K562 (cell line): Measurements from ENCODE around the gene PTGR2. TPM values are rescaled to one million over a fixed set of nuclear protein-coding genes. Genes with fewer than 3 reads are reported as not detected.

ENCODE experiments used
- polyA plus RNA-seq, 8 experiments: library from polyadenylated mRNA; depleted of rRNA in 4 of 8; stranded (reverse) in 5 of 8; unstranded in 3 of 8; fragments of >200 nt; fragmentation: Nextera tagmentation in 2 of 8; fragmentation: Illumina TruSeq in 1 of 8; extraction: Ambion mirVana in 2 of 8; extraction: Trizol in 1 of 8; gene quantifications; 2 replicates each; pipeline versions ENCODE4 v1.2.1 to v1.2.3, GENCODE V29; 2011 to 2014; ENCODE audit warnings: inconsistent platforms in 1 of 8, missing spikeins in 1 of 8
- small RNA-seq: library from RNA; depleted of rRNA; stranded (forward); fragments of <200 nt; gene quantifications from one replicate; pipeline ENCODE3, GENCODE V24; 2014
- total RNA-seq, 7 experiments: library from RNA; depleted of rRNA in 6 of 7; stranded (reverse); fragments of >200 nt in 6 of 7; fragmentation: Illumina TruSeq in 2 of 7; extraction: Trizol in 2 of 7; gene quantifications; 2 replicates each; pipeline versions ENCODE4 v1.2.1 to v1.2.3, GENCODE V29; 2011 to 2021; ENCODE audit warnings: low replicate concordance in 1 of 7

Gene PTGR2
- total and polyA plus RNA-seq, 9 of the 15 experiments (the other 6 are each of a cell fraction or from before 2014, with no cell fraction given): 7.4 to 23.0 (median 13.0) TPM

Small RNA genes within 50 kb of the gene (small RNA-seq; reads per million reads assigned to genes)
- gene AC005520.4 (not detected), gene RF00019 (not detected)

Other genes starting within 250 kb of the PTGR2 start
Only the 7 nearest of the 10 such genes appear.
- 1.6 and 2.3 TPM in 2 replicates for gene DNAL1, start 206.8 kb upstream of the PTGR2 start, total RNA-seq (2014; rRNA removed)
- 6.3 and 10.3 TPM in 2 replicates for gene DNAL1, start 206.8 kb upstream of the PTGR2 start, total RNA-seq (2014; rRNA removed; fragmentation: Illumina TruSeq; extraction: Trizol)
- 2.1 and 3.7 TPM in 2 replicates for gene DNAL1, start 206.8 kb upstream of the PTGR2 start, total RNA-seq (2015; rRNA removed; fragmentation: Illumina TruSeq; extraction: Trizol)
- gene DNAL1, start 206.8 kb upstream of the PTGR2 start, total RNA-seq (2021): 4.8 and 5.8 TPM in 2 replicates
- 3.2 and 4.1 TPM in 2 replicates for gene DNAL1, start 206.8 kb upstream of the PTGR2 start, polyA plus RNA-seq (2011; rRNA removed)
- 4.7 and 5.6 TPM in 2 replicates for gene DNAL1, start 206.8 kb upstream of the PTGR2 start, polyA plus RNA-seq (2014; fragmentation: Illumina TruSeq; extraction: Trizol)
- gene DNAL1, start 206.8 kb upstream of the PTGR2 start, polyA plus RNA-seq (2014; fragmentation: Nextera tagmentation; extraction: Ambion mirVana): 10 to 100 TPM in 1 of 2 experiments, 1 to 10 TPM in 1; 8.9 to 11.7 TPM
- 1.4 and 4.8 TPM in 2 replicates for gene DNAL1, start 206.8 kb upstream of the PTGR2 start, polyA plus RNA-seq (2014; rRNA removed)
- gene PNMA1, start 137.4 kb upstream of the PTGR2 start, total RNA-seq (2014; rRNA removed): 4.6 and 4.7 TPM in 2 replicates
- 7.9 and 8.7 TPM in 2 replicates for gene PNMA1, start 137.4 kb upstream of the PTGR2 start, total RNA-seq (2014; rRNA removed; fragmentation: Illumina TruSeq; extraction: Trizol)
- 6.6 and 7.1 TPM in 2 replicates for gene PNMA1, start 137.4 kb upstream of the PTGR2 start, total RNA-seq (2015; rRNA removed; fragmentation: Illumina TruSeq; extraction: Trizol)
- 24.8 and 26.4 TPM in 2 replicates for gene PNMA1, start 137.4 kb upstream of the PTGR2 start, total RNA-seq (2021)
- gene PNMA1, start 137.4 kb upstream of the PTGR2 start, polyA plus RNA-seq (2011; rRNA removed): 7.5 and 11.3 TPM in 2 replicates
- gene PNMA1, start 137.4 kb upstream of the PTGR2 start, polyA plus RNA-seq (2014; fragmentation: Illumina TruSeq; extraction: Trizol): 15.5 and 15.7 TPM in 2 replicates
- gene PNMA1, start 137.4 kb upstream of the PTGR2 start, polyA plus RNA-seq (2014; fragmentation: Nextera tagmentation; extraction: Ambion mirVana): 1 to 10 TPM; 1.7 to 2.4 TPM
- gene PNMA1, start 137.4 kb upstream of the PTGR2 start, polyA plus RNA-seq (2014; rRNA removed): 12.7 and 15.1 TPM in 2 replicates
- gene ZNF410, start 35.0 kb downstream of the PTGR2 start, total RNA-seq (2014; rRNA removed): 25.9 and 26.2 TPM in 2 replicates
- 42.0 and 46.1 TPM in 2 replicates for gene ZNF410, start 35.0 kb downstream of the PTGR2 start, total RNA-seq (2014; rRNA removed; fragmentation: Illumina TruSeq; extraction: Trizol)
- gene ZNF410, start 35.0 kb downstream of the PTGR2 start, total RNA-seq (2015; rRNA removed; fragmentation: Illumina TruSeq; extraction: Trizol): 35.9 and 38.7 TPM in 2 replicates
- gene ZNF410, start 35.0 kb downstream of the PTGR2 start, total RNA-seq (2021): 28.2 and 30.0 TPM in 2 replicates
- 30.1 and 44.4 TPM in 2 replicates for gene ZNF410, start 35.0 kb downstream of the PTGR2 start, polyA plus RNA-seq (2011; rRNA removed)
- 35.3 and 36.9 TPM in 2 replicates for gene ZNF410, start 35.0 kb downstream of the PTGR2 start, polyA plus RNA-seq (2014; fragmentation: Illumina TruSeq; extraction: Trizol)
- 10 to 100 TPM; 48.6 to 64.8 TPM for gene ZNF410, start 35.0 kb downstream of the PTGR2 start, polyA plus RNA-seq (2014; fragmentation: Nextera tagmentation; extraction: Ambion mirVana)
- gene ZNF410, start 35.0 kb downstream of the PTGR2 start, polyA plus RNA-seq (2014; rRNA removed): 20.5 and 29.1 TPM in 2 replicates
- 0.86 and 1.2 TPM in 2 replicates for gene FAM161B, start 98.3 kb downstream of the PTGR2 start, total RNA-seq (2014; rRNA removed)
- 0.84 and 0.93 TPM in 2 replicates for gene FAM161B, start 98.3 kb downstream of the PTGR2 start, total RNA-seq (2014; rRNA removed; fragmentation: Illumina TruSeq; extraction: Trizol)
- 1.3 and 1.4 TPM in 2 replicates for gene FAM161B, start 98.3 kb downstream of the PTGR2 start, total RNA-seq (2015; rRNA removed; fragmentation: Illumina TruSeq; extraction: Trizol)
- gene FAM161B, start 98.3 kb downstream of the PTGR2 start, total RNA-seq (2021): 0.75 and 0.83 TPM in 2 replicates
- gene FAM161B, start 98.3 kb downstream of the PTGR2 start, polyA plus RNA-seq (2011; rRNA removed): 0.77 and 0.89 TPM in 2 replicates
- 1.1 and 1.2 TPM in 2 replicates for gene FAM161B, start 98.3 kb downstream of the PTGR2 start, polyA plus RNA-seq (2014; fragmentation: Illumina TruSeq; extraction: Trizol)
- gene FAM161B, start 98.3 kb downstream of the PTGR2 start, polyA plus RNA-seq (2014; fragmentation: Nextera tagmentation; extraction: Ambion mirVana): under 1 TPM; 0.15 to 0.24 TPM
- 0.80 and 0.93 TPM in 2 replicates for gene FAM161B, start 98.3 kb downstream of the PTGR2 start, polyA plus RNA-seq (2014; rRNA removed)
- 11.2 and 12.2 TPM in 2 replicates for gene COQ6, start 98.5 kb downstream of the PTGR2 start, total RNA-seq (2014; rRNA removed)
- 11.3 and 11.6 TPM in 2 replicates for gene COQ6, start 98.5 kb downstream of the PTGR2 start, total RNA-seq (2014; rRNA removed; fragmentation: Illumina TruSeq; extraction: Trizol)
- 9.8 and 10.2 TPM in 2 replicates for gene COQ6, start 98.5 kb downstream of the PTGR2 start, total RNA-seq (2015; rRNA removed; fragmentation: Illumina TruSeq; extraction: Trizol)
- 11.7 and 12.9 TPM in 2 replicates for gene COQ6, start 98.5 kb downstream of the PTGR2 start, total RNA-seq (2021)
- gene COQ6, start 98.5 kb downstream of the PTGR2 start, polyA plus RNA-seq (2011; rRNA removed): 29.0 and 29.1 TPM in 2 replicates
- 11.8 and 12.9 TPM in 2 replicates for gene COQ6, start 98.5 kb downstream of the PTGR2 start, polyA plus RNA-seq (2014; fragmentation: Illumina TruSeq; extraction: Trizol)
- 1 to 10 TPM; 4.3 to 7.0 TPM for gene COQ6, start 98.5 kb downstream of the PTGR2 start, polyA plus RNA-seq (2014; fragmentation: Nextera tagmentation; extraction: Ambion mirVana)
- gene COQ6, start 98.5 kb downstream of the PTGR2 start, polyA plus RNA-seq (2014; rRNA removed): 13.8 and 18.3 TPM in 2 replicates
- 6.4 and 9.1 TPM in 2 replicates for gene ENTPD5, start 167.5 kb downstream of the PTGR2 start, total RNA-seq (2014; rRNA removed)
- gene ENTPD5, start 167.5 kb downstream of the PTGR2 start, total RNA-seq (2014; rRNA removed; fragmentation: Illumina TruSeq; extraction: Trizol): 10.3 and 11.8 TPM in 2 replicates
- 9.4 and 11.3 TPM in 2 replicates for gene ENTPD5, start 167.5 kb downstream of the PTGR2 start, total RNA-seq (2015; rRNA removed; fragmentation: Illumina TruSeq; extraction: Trizol)
- 10.3 and 10.6 TPM in 2 replicates for gene ENTPD5, start 167.5 kb downstream of the PTGR2 start, total RNA-seq (2021)
- gene ENTPD5, start 167.5 kb downstream of the PTGR2 start, polyA plus RNA-seq (2011; rRNA removed): 15.3 and 15.8 TPM in 2 replicates
- 9.5 and 12.3 TPM in 2 replicates for gene ENTPD5, start 167.5 kb downstream of the PTGR2 start, polyA plus RNA-seq (2014; fragmentation: Illumina TruSeq; extraction: Trizol)
- 1 to 10 TPM; 2.7 to 5.4 TPM for gene ENTPD5, start 167.5 kb downstream of the PTGR2 start, polyA plus RNA-seq (2014; fragmentation: Nextera tagmentation; extraction: Ambion mirVana)
- 9.0 and 9.4 TPM in 2 replicates for gene ENTPD5, start 167.5 kb downstream of the PTGR2 start, polyA plus RNA-seq (2014; rRNA removed)
- 2.9 and 4.3 TPM in 2 replicates for gene BBOF1, start 167.5 kb downstream of the PTGR2 start, total RNA-seq (2014; rRNA removed)
- gene BBOF1, start 167.5 kb downstream of the PTGR2 start, total RNA-seq (2014; rRNA removed; fragmentation: Illumina TruSeq; extraction: Trizol): 4.3 and 4.8 TPM in 2 replicates
- gene BBOF1, start 167.5 kb downstream of the PTGR2 start, total RNA-seq (2015; rRNA removed; fragmentation: Illumina TruSeq; extraction: Trizol): 3.4 and 4.9 TPM in 2 replicates
- gene BBOF1, start 167.5 kb downstream of the PTGR2 start, total RNA-seq (2021): 1.4 and 1.5 TPM in 2 replicates
- 3.4 and 4.8 TPM in 2 replicates for gene BBOF1, start 167.5 kb downstream of the PTGR2 start, polyA plus RNA-seq (2011; rRNA removed)
- gene BBOF1, start 167.5 kb downstream of the PTGR2 start, polyA plus RNA-seq (2014; fragmentation: Illumina TruSeq; extraction: Trizol): 3.7 and 4.2 TPM in 2 replicates
- 1 to 10 TPM; 1.3 to 1.7 TPM for gene BBOF1, start 167.5 kb downstream of the PTGR2 start, polyA plus RNA-seq (2014; fragmentation: Nextera tagmentation; extraction: Ambion mirVana)
- gene BBOF1, start 167.5 kb downstream of the PTGR2 start, polyA plus RNA-seq (2014; rRNA removed): 3.3 and 3.7 TPM in 2 replicates